Measurements from ENCODE around the gene UGP2.
"Not testable (repeated sequence)": the region's sequence is repeated elsewhere in the genome, so short reads cannot be mapped to it uniquely, and the experiment has no call there.

The UGP2 gene

DNA sequence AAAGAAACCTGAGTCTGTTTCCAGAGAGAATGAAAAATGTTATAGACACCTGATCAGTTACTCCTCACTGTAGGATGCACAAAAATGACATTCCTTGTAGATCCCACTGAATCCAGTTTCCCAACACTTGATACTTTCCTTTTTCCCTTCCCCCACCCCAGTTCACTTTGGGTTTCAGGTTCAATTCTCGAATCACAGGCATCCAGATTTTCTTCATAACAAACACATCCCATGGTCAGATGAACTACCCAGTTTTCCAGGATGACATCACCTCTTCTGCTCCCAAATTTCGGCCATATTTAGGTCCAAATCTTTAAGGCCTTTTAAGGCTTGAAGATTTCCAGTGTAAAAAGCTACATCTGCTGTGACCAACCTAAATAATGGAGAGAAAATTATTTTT, 51.5 kb downstream of the UGP2 start:
- DNase-seq (ENCODE audit: low read depth): no peak

DNA sequence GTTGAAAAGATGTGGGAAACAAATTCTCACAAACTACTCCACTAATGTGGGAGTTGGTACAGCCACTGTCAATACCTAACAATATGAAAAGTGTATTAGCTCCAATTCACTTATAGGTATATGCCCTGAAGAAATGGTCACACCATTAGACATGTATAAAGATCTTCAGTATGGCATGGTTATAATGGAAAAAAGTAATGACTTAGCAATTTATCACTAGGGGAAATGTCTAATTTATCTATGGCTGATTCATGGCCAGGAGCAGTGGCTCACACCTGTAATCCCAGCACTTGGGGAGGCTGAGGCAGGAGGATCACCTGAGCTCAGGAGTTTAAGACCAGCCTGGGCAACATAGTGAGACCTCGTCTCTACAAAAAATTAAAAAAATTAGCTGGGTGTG, 52.5 kb downstream of the UGP2 start:
- no peak for DNase-seq (ENCODE audit: low read depth)

DNA sequence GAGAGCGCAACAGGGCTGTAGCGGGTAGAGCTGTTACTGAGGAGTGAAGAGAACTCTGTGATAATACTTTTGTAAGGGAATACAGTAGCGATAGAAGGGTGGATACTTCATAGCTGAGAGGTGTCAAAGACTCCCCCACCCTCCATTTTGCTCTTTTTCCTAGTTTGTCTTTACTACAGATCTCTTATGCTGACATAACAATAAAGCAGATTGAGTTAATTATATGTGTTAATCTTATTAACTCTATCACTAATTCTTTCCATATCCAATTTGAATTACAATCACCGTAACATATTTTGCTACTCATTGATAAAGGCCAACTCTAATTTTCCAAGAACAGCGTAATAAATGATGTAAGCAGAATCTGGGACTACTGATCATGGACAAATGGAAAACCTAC, 57.1 kb downstream of the UGP2 start:
- no peak for DNase-seq (ENCODE audit: low read depth)

DNA sequence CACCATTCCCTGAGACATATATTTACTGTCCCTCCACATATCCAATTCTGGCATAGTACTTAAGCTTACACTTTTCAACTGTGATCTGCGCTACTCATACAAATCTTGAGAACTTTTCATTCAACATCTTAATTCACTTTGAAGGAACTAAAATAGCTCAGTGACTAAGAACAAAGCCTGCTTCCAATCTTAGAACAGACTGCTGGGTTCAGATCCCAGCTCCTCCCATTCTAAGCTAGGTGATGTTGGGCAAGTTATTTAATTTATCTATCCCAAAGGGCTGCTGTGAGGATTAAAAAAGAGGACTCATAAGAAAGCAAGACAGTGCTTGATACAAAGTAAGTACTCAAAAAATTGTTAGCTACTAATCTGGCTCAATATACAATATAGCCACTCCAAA, 57.9 kb downstream of the UGP2 start:
- DNase-seq (ENCODE audit: low read depth): no peak

DNA sequence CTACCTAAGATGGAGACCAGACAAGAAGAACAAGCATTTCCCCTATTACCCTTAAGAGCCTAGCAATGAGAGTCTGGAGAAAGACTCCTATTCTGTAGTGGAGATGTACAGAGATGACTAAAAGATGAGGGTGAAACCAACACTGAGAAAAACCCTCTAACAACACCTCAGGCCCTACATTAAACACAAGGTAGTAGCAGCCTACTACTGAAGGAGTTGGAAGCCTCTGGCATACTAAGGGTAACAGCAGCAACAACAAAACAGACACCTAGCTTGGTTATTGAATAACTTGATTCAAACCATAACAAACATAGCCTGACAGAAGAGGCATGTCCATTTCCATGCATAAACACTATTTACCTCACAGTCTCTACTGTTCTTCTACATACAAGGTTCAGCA, 60.5 kb downstream of the UGP2 start:
- DNase-seq (ENCODE audit: low read depth): no peak

DNA sequence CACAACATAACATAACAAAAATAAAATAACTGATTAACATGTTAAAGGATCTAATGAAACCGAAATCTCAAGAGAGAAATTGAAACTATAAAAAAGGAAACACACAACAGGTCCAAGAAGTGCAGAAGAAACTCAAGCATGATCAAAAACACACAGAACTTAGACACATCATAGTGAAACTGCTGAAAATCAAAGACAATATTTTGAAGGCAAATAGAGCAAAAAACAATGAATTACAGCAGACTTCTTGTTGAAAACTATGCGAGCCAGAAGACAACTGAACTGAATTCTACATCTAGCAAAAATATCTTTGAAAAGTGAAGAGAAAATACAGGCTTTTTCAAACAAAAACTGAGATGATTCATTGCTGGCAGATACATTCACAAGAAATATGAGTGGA, 61.3 kb downstream of the UGP2 start:
- DNase-seq (ENCODE audit: low read depth): no peak

DNA sequence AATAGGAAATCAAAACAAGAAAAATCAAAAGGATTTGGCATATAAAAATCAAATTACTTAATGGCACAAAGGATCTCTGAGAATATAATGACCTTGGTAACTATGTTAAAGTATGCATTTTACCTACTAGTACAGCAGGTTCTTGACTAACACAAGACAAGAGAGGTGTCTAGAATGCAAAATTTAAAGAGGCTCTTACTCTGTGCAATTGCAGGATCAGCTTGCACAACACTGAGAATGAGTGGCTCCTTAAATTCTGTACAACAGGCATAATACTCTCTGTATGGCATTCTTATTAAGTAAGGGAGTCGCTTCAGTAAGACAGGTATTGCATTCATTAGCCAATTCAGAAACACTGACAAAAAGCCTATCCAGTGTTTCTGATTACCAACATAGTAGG, 72.6 kb downstream of the UGP2 start:
- no peak for DNase-seq (ENCODE audit: low read depth)

DNA sequence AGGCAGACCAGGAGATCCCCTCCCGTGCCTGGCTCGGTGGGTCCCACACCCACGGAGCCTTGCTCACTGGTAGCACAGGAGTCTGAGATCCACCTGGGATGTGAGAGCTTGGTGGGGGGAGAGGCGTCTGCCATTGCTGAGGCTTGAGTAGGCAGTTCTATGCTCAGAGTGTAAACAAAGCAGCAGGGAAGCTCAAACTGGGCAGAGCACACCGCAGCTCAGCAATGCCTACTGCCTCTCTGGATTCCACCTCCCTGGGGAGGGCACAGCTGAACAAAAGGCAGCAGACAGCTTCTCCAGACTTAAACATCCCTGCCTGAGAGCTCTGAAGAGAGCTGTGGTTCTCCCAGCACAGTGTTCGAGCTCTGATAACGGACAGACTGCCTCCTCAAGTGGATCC, 85.1 kb downstream of the UGP2 start:
- DNase-seq (ENCODE audit: low read depth): no peak

DNA sequence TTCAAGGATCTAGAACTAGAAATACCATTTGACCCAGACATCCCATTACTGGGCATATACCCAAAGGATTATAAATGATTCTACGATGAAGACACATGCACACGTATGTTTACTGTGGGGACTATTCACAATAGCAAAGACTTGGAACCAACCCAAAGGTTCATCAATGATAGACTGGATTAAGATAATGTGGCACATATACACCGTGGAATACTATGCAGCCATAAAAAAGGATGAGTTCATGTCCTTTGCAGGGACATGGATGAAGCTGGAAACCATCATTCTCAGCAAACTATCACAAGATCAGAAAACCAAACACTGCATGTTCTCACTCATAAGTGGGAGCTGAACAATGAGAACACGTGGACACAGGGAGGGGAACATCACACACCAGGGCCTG, 90.4 kb downstream of the UGP2 start:
- DNase-seq (ENCODE audit: low read depth): not testable (repeated sequence)
